Measurements from ENCODE around the gene SLC35D1. TPM values are rescaled to one million over a fixed set of nuclear protein-coding genes. Genes with fewer than 3 reads are reported as not detected.

SLC35D1 gene
- total and polyA plus RNA-seq, 2 of the 8 experiments (the other 6 are each of a cell fraction or from before 2014, with no cell fraction given): 1.2 to 2.7 TPM

- no peak for TF ChIP-seq CHD7 (IDR thresholded peaks at IDR 0.05; ENCODE audit: insufficient replicate concordance, low read length)
- TF ChIP-seq SIN3A (conservative IDR thresholded peaks at IDR 0.05 in 1 of 2, IDR thresholded peaks at IDR 0.05 in 1 of 2; ENCODE audit: low read depth in 1 of 2, low read length in 2 of 2): no peak
- no peak for TF ChIP-seq NANOG (IDR thresholded peaks at IDR 0.05; ENCODE audit: insufficient read depth, low read depth, low read length, poor library complexity, severe bottlenecking)
- TF ChIP-seq RXRA (IDR thresholded peaks at IDR 0.05; ENCODE audit: insufficient read depth, low read depth, low read length): no peak
- TF ChIP-seq KDM5A (IDR thresholded peaks at IDR 0.05; ENCODE audit: low read length): no peak
- no peak for TF ChIP-seq JUN (IDR thresholded peaks at IDR 0.05; ENCODE audit: low read depth, low read length)
- TF ChIP-seq JUND (IDR thresholded peaks at IDR 0.05; ENCODE audit: low read length): no peak
- no peak for TF ChIP-seq FOSL1 (IDR thresholded peaks at IDR 0.05; ENCODE audit: insufficient read depth, low read depth, low read length)
- TF ChIP-seq GABPA (IDR thresholded peaks at IDR 0.05; ENCODE audit: borderline replicate concordance, insufficient read depth, low read length): no peak
These were observed 5.4 kb upstream of the SLC35D1 start (continued) for GRCh38 chr1:67059346-67059745.
